ENCODE measurements around the gene NLGN4Y.

NLGN4Y gene

DNA sequence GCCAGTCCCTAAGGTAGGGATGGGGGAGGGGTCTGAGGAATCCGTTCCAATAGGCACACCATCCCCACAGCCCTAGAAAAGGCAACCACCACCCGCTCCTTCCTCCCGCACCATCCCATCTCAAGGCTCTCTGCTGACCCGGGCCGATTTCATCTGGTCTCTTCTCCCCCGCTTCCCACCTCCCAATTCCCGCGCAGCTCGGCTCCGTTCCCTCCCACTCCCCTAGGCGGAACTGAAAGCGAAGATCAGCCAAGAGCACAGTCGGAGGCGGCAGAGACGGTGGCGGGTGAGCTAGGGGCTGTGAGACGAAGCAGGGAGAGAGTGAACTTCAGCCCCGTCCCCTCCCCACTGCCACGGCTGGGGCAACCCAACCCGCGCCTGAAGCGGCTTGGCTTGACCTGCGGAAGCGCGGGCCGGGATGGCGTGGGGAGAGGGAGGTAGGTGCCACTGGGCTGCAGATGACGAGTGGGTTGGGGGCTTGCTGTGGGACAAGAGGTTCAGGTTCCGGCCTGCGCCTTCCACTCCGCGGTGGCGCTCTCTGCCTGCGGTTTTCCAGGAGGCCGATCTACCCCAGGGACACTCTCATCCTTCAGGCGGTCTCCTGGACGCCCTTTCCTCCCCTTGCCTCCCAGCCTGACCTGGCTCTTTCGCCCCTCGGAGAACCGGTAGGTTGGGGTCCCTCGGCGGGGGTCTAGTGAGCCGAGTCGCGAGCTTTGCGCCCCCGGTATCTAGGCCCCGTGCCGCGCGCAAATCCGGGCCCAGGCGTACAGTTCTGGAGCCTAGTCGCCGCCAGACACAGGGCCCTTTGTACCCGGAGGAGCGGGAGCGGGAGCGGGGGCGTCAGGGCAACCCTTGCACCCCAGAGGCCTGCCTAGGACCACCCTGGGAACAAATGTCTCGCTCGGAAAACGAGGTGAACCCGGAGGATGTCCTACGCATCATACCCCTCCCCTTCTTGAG lies at the start of gene NLGN4Y:
NLGN4Y (plus strand) TSS at position 258 of the 960 bp plus-strand sequence. CDS start 97,591 bp downstream, outside the sequence.
- no peak for DNase-seq (ENCODE audit: low spot score)

- no peak for DNase-seq (ENCODE audit: low spot score)
Measured at GRCh38 chrY:14485935-14486334, 38.4 kb upstream of the NLGN4Y start.

GRCh38 chrY:14490226-14490625 lies 34.1 kb upstream of the NLGN4Y start:
- DNase-seq (ENCODE audit: low spot score): no peak

GRCh38 chrY:14498071-14498470 lies 26.3 kb upstream of the NLGN4Y start:
- DNase-seq (ENCODE audit: low spot score): no peak

GRCh38 chrY:14504592-14504991 lies 19.7 kb upstream of the NLGN4Y start:
- no peak for DNase-seq (ENCODE audit: low spot score)

DNA sequence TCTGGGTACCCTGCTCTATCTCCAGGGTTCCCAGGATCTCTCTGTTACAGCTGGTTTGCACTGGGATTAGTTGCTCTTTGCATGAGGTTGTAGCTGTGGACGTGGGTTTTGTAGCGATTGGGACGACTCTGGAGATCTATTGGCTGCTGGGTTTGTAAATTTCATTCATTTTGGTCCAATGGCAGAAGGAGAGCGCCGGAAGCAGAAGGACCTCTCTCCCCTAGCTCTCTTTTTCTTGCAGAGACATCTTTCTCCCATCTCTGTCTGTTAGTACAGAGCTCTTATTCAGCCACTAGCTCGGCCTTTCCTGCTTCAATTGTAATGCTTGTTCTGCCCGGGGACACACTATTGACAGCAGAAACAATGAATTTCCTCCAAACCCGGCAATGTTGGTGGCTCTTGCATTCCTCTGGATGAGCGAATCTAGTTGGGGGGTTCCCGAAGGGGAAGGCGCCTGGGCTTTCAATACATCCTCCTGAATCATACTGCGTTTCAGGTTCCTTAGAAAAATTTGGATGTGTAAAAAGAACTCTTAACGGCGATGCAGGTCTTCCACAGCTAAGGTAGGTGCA lies 1.9 kb upstream of the NLGN4Y start:
- DNase-seq (ENCODE audit: low spot score): no peak

DNA sequence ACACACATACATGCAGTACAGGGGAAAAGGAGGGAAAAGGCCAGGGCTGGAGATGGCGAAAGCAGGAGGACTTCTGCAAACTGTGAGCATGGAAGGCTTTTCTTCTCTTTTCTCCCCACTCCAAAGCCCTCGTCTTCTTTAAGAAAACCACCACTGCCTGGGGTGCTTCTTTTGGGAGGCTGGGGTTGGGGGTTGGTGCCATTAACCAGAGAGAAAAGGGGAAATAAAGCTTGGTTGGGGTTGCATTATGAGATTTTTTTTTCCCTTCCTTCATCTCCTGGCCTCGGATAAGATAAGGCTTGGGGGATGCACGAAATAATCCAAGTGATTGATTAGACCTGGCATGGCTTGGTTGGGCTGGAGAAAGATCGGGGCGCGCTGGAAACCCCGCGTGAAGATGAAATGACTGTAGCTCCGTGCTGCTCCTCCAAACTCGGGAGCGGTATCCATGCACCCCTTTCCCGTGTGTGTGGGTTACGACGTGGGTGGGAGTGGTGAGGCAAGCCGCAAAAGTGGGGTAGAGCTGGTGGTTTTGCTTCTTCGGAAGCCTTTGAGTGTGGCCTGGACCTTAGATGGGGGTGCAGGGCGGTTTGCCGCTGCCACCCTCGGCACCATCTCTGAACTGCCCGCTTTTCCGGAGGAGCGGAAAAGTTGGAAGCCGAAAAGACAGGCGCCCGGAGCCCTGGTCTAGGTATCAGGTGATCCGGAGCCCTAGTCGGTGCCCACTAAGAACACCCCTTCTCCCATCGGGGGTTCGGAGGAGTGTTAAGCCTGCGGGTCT lies 648 bp upstream of the NLGN4Y start:
- no peak for DNase-seq (ENCODE audit: low spot score)

DNA sequence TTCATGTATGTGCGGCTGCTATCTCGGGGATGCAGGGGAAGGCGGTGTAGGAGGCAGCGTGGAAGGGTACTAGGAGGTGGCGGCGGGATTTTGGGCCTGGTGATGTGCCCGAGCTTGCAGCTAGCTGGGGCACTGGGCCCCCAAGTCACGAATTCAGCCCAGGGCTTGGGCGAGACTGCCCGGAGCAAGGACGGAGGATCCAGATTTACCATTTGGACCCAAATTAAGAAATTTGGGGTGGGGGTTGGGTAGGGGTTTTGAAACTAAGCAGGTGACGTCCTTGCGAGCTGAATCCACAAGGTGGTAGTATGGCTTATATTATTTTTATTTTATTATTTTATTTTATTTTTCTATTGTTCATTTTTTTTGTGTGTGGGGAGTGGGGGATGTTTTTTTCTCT lies 986 bp downstream of the NLGN4Y start:
- DNase-seq (ENCODE audit: low spot score): no peak

GRCh38 chrY:14528361-14528760 lies 4.0 kb downstream of the NLGN4Y start:
- no peak for DNase-seq (ENCODE audit: low spot score)

- no peak for DNase-seq (ENCODE audit: low spot score)
Measured at GRCh38 chrY:14536703-14537102, 12.4 kb downstream of the NLGN4Y start.

DNA sequence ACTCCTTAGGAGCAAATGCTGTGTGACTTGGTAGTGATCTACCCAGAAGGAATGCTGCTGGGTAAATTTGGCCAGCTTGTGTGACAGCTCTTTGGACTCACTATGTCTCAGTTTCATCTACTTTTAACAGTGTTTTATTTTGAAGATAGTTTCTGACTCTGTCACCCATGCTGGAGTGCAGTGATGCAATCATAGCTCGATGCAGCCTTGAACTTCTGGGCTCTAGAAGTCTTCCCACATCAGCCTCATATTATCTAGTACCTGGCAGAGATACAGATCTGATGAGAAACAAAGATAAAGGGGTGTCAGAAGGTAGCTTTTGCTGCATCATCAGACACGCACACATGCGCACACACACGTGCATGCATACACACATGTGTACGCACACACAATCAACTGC lies 19.2 kb downstream of the NLGN4Y start:
- DNase-seq (ENCODE audit: low spot score): no peak

DNA sequence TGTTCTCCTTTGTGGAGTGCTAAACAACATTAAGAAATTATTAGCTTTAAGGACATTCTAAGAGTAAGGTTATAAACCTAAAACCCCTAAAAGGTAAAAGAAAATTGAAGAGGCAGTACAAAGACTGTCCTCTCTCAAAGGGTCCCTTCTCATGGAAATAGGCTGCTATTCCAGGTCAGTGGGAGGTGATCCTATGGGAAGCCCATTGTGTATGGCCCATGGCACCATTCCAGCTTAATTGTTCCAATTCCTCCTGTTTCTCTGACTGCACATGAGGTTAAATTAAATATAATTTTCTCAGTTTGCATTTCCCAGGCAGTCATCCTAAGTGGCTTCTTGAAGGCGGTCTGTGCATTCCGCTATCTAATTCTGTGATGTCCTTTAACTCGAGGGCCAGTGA lies 57.0 kb downstream of the NLGN4Y start:
- DNase-seq (ENCODE audit: low spot score): no peak

GRCh38 chrY:14586725-14587124 lies 62.4 kb downstream of the NLGN4Y start:
- DNase-seq (ENCODE audit: low spot score): no peak

DNA sequence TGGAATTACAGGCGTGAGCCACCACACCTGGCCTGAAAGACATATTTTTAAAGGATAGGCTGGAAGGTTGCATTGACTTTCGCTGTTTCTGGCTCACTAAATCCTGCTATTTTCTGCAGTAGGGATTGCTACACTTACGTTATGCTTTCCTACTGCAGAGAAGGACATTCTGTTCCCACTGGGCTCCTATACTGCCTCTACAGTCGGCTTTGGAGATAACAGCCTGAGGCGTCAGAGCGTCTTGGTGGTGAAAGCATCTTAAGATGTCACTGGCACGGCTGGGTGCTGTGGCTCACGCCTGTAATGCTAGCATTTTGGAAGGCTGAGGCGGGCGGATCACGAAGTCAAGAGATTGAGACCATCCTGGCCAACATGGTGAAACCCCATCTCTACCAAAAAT lies 77.0 kb downstream of the NLGN4Y start:
- no peak for DNase-seq (ENCODE audit: low spot score)

- DNase-seq (ENCODE audit: low spot score): no peak
Measured at GRCh38 chrY:14617625-14618024, 93.3 kb downstream of the NLGN4Y start.

DNA sequence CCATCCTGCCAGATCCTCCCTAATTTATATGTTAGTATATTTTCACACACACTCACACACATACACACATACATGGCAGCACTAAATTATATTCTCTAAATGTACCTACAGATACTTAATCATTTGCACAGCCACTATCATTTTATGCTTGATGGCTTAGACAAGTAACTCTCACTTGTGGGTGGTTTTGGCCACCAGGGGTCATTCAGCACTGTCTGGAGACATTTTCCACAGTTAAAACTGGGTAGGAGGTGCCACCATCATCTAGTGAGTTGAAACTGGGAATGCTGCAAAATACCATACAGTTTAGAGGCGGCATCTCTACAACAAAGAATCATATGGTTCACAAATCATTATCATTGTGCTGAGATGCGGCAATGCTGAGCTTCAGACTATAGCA lies 94.2 kb downstream of the NLGN4Y start:
- DNase-seq (ENCODE audit: low spot score): no peak

GRCh38 chrY:14628208-14628607 lies 103.9 kb downstream of the NLGN4Y start:
- DNase-seq (ENCODE audit: low spot score): no peak

GRCh38 chrY:14631676-14632075 lies 107.3 kb downstream of the NLGN4Y start:
- no peak for DNase-seq (ENCODE audit: low spot score)

DNA sequence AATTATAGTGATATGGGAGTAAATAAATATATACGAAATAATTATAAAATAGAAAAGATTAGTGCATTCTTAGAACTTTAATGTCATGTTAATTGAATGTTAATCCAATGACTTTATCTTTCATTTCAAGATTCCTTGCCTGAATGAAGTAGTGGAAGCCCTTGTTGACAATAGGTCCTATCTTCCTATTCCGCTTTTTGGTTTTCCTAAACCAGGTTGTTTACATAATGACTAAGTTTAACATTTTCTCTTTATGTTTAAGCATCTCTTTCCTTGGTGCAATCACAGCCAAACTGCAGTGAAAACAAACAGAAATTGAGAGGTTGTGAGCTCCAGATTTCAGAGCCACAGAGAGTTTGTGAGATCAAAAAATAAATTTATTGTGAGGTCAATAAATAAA lies 109.4 kb downstream of the NLGN4Y start:
- no peak for DNase-seq (ENCODE audit: low spot score)

GRCh38 chrY:14634954-14635353 lies 110.6 kb downstream of the NLGN4Y start:
- no peak for DNase-seq (ENCODE audit: low spot score)

DNA sequence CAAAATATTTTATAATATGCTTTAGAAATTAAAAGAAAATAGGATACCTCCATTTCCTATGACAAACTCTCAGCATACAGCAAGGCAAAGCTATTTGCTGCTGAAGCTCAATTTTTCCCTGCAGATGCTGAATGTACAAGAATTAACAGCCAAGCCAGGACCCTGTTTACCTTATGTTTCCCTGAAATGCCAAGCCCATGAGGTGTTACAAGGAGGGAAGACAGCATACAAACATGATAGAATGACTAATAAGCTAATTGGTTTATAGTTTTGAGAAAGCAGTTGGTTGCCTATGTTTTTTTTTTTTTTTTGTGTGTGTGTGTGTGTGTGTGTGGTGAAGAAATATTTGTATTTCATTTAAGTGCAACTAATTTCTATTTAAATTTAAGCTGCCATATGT lies 113.2 kb downstream of the NLGN4Y start:
- no peak for DNase-seq (ENCODE audit: low spot score)

GRCh38 chrY:14641853-14642252 lies 117.5 kb downstream of the NLGN4Y start:
- no peak for DNase-seq (ENCODE audit: low spot score)
